ENCODE results near the gene TNFRSF12A. TPM values are rescaled to one million over a fixed set of nuclear protein-coding genes. Genes with fewer than 3 reads are reported as not detected.

TNFRSF12A gene
- total and polyA plus RNA-seq, 8 donors: 1.8 to 134 (median 51.6) TPM

- H3K4me1 ChIP-seq: peaks cover 18 to 48% (median 32%) of the 10 kb centered on the region in 4 donors
- peaks cover 5 to 87% (median 60%) of the 10 kb centered on the region in 3 donors for H3K27me3 ChIP-seq
- no peaks in the 10 kb centered on the region for H3K9me3 ChIP-seq
- intact Hi-C loops (cut with DNase I; ENCODE audit: low total_unique reads): no loop called here
- DNase-seq: no peak
- TF ChIP-seq EP300 (IDR thresholded peaks at IDR 0.05): no peak
- TF ChIP-seq POLR2AphosphoS5 (IDR thresholded peaks at IDR 0.05): no peak
- no peak for TF ChIP-seq POLR2A (IDR thresholded peaks at IDR 0.05)
- no peak for TF ChIP-seq CTCF (IDR thresholded peaks at IDR 0.05)
- H3K27ac ChIP-seq: no peak overlapping the region
- H3K4me3 ChIP-seq: no peak overlapping the region
- H3K36me3 ChIP-seq: no peaks in the 10 kb centered on the region
- WGBS, 5 donors: 65 to 84% (median 75%) methylated on average over 13 to 27 of the region's 27 CpGs
Observed at GRCh38 chr16:3013491-3013951, 6.6 kb upstream of the TNFRSF12A start.

GRCh38 chr16:3013998-3014690, 6.0 kb upstream of the TNFRSF12A start:
- H3K27ac ChIP-seq: no peak overlapping the region
- intact Hi-C loops (cut with DNase I; ENCODE audit: low total_unique reads): no loop called here
- H3K4me1 ChIP-seq: peaks cover 15 to 48% (median 35%) of the 10 kb centered on the region in 4 donors
- no peak overlapping the region for H3K4me3 ChIP-seq
- whole genome bisulfite sequencing, 5 donors: 49 to 53% (median 50%) methylated on average over 7 to 12 of the region's 12 CpGs
- peaks cover 5 to 87% (median 59%) of the 10 kb centered on the region in 3 donors for H3K27me3 ChIP-seq
- H3K36me3 ChIP-seq: no peaks in the 10 kb centered on the region
- H3K9me3 ChIP-seq: no peaks in the 10 kb centered on the region
- no peak for DNase-seq
- TF ChIP-seq POLR2A (IDR thresholded peaks at IDR 0.05) (no peak), CTCF (IDR thresholded peaks at IDR 0.05) (no peak), POLR2AphosphoS5 (IDR thresholded peaks at IDR 0.05) (no peak), EP300 (IDR thresholded peaks at IDR 0.05) (no peak)

- H3K27ac ChIP-seq: no peak overlapping the region
- DNase-seq: no peak
- no peaks in the 10 kb centered on the region for H3K9me3 ChIP-seq
- peaks cover 5 to 83% (median 50%) of the 10 kb centered on the region in 3 donors for H3K27me3 ChIP-seq
- H3K4me1 ChIP-seq: peaks cover 19 to 48% (median 36%) of the 10 kb centered on the region in 4 donors
- intact Hi-C loops (cut with DNase I; ENCODE audit: low total_unique reads): no loop called here
- WGBS, 5 donors: 85 to 94% (median 90%) methylated on average over 6 of the region's 6 CpGs
- TF ChIP-seq POLR2AphosphoS5 (IDR thresholded peaks at IDR 0.05) (no peak), POLR2A (IDR thresholded peaks at IDR 0.05) (no peak), CTCF (IDR thresholded peaks at IDR 0.05) (no peak), EP300 (IDR thresholded peaks at IDR 0.05) (no peak)
- H3K36me3 ChIP-seq: no peaks in the 10 kb centered on the region
- H3K4me3 ChIP-seq: no peak overlapping the region
Observed at GRCh38 chr16:3014971-3015370, 5.2 kb upstream of the TNFRSF12A start.

DNA sequence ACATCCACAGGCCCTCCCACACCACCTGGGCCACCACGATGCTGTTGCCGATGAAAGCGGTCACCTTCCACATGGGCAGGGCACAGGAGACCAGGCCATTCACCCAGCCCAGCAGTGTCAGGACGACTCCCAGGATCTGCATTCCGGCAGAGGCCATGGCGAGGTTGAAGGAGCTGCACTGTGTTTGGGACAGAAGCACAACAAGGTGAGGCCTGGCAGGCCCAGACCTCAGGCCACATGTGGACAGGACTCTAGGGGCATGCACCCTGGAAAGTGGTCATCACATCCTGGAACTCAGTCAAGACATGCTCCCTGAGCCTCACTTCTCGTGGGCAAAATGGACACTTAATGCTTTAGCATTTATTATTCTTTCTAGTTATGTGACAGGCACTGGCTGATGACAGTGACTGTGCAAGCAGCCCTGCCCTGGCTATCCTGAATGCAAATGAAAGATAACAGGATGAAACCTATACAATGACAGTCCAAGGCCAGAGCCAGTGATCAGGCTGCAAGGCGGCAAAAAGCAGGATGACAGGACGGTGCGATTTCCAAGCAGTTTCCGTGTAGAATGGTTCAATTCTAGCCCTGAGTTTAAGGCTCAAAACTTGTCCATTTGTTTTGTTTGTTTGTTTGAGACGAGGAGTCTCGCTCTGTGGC, 4.2 kb upstream of the TNFRSF12A start:
- DNase-seq: no peak
- WGBS, 5 donors: 80 to 91% (median 84%) methylated on average over 9 to 13 of the region's 13 CpGs
- H3K9me3 ChIP-seq: no peaks in the 10 kb centered on the region
- H3K27ac ChIP-seq: no peak overlapping the region
- intact Hi-C loops (cut with DNase I; ENCODE audit: low total_unique reads): no loop called here
- TF ChIP-seq EP300 (IDR thresholded peaks at IDR 0.05) (no peak), CTCF (IDR thresholded peaks at IDR 0.05) (no peak), POLR2AphosphoS5 (IDR thresholded peaks at IDR 0.05) (no peak), POLR2A (IDR thresholded peaks at IDR 0.05) (no peak)
- peaks cover 16 to 48% (median 42%) of the 10 kb centered on the region in 4 donors for H3K4me1 ChIP-seq
- H3K36me3 ChIP-seq: no peaks in the 10 kb centered on the region
- H3K4me3 ChIP-seq: no peak overlapping the region
- peaks cover 5 to 74% (median 46%) of the 10 kb centered on the region in 3 donors for H3K27me3 ChIP-seq
